ENCODE measurements around the gene TESPA1. TPM values are rescaled to one million over a fixed set of nuclear protein-coding genes. Genes with fewer than 3 reads are reported as not detected.

The TESPA1 gene
- total RNA-seq, 1 donor, result not detected

- H3K4me3 ChIP-seq (ENCODE audit: low read depth, low read length), result no peak overlapping the region
- no peak for DNase-seq (ENCODE audit: low read depth)
- no peak for TF ChIP-seq CTCF (IDR thresholded peaks at IDR 0.05; ENCODE audit: insufficient read depth, low read length)
Measured at GRCh38 chr12:54959291-54960018, 25.1 kb downstream of the TESPA1 start.

GRCh38 chr12:54958048-54958658 lies 26.4 kb downstream of the TESPA1 start:
- TF ChIP-seq CTCF (IDR thresholded peaks at IDR 0.05; ENCODE audit: insufficient read depth, low read length), result peak; percentile 66
- peak; percentile 86 for DNase-seq (ENCODE audit: low read depth)
- no peak overlapping the region for H3K4me3 ChIP-seq (ENCODE audit: low read depth, low read length)

GRCh38 chr12:54956818-54957641 lies 27.5 kb downstream of the TESPA1 start:
- H3K4me3 ChIP-seq (ENCODE audit: low read depth, low read length), result no peak overlapping the region
- no peak for TF ChIP-seq CTCF (IDR thresholded peaks at IDR 0.05; ENCODE audit: insufficient read depth, low read length)
- no peak for DNase-seq (ENCODE audit: low read depth)

GRCh38 chr12:54956322-54956721 lies 28.2 kb downstream of the TESPA1 start:
- no peak for DNase-seq (ENCODE audit: low read depth)
- no peak for TF ChIP-seq CTCF (IDR thresholded peaks at IDR 0.05; ENCODE audit: insufficient read depth, low read length)
- no peak overlapping the region for H3K4me3 ChIP-seq (ENCODE audit: low read depth, low read length)

GRCh38 chr12:54954801-54955200 lies 29.8 kb downstream of the TESPA1 start:
- no peak for TF ChIP-seq CTCF (IDR thresholded peaks at IDR 0.05; ENCODE audit: insufficient read depth, low read length)
- DNase-seq (ENCODE audit: low read depth), result no peak
- H3K4me3 ChIP-seq (ENCODE audit: low read depth, low read length), result no peak overlapping the region

- no peak for DNase-seq (ENCODE audit: low read depth)
- H3K4me3 ChIP-seq (ENCODE audit: low read depth, low read length), result no peak overlapping the region
- no peak for TF ChIP-seq CTCF (IDR thresholded peaks at IDR 0.05; ENCODE audit: insufficient read depth, low read length)
Measured at GRCh38 chr12:54954228-54954627, 30.3 kb downstream of the TESPA1 start.
